Measurements from ENCODE around the gene ATMIN.

GRCh38 chr16:81071805-81072204 is 36.2 kb downstream of the ATMIN start:
- TF ChIP-seq CTCF (IDR thresholded peaks at IDR 0.05): no peak
- TF ChIP-seq EZH2 (IDR thresholded peaks at IDR 0.05): no peak

Data from neural progenitor cell (in vitro differentiated cells).